Gastrocnemius medialis (tissue), 4 donors: ENCODE results near the gene GPR3.

Experiments used
- CTCF ChIP-seq, 5 experiments: fragments of 450-650 bp in 3 of 5; fragments of 200-600 bp in 2 of 5; sonication (generic) in 2 of 5; IDR thresholded peaks in 4 of 5; conservative IDR thresholded peaks in 1 of 5; 1 replicate in 4 of 5; 2 replicates in 1 of 5; pipeline ENCODE4 v1.5.1; 2016 to 2019; ENCODE audit warnings: antibody characterized with exemption in 5 of 5, mild to moderate bottlenecking in 3 of 5, moderate library complexity in 3 of 5
- POLR2A ChIP-seq, 2 donors: fragments of 450-650 bp; IDR thresholded peaks; one replicate each; pipeline ENCODE4 v1.6.1; 2017; ENCODE audit warnings: antibody characterized with exemption in 2 of 2, mild to moderate bottlenecking in 2 of 2, moderate library complexity in 2 of 2

- no peak for TF ChIP-seq POLR2A (IDR thresholded peaks at IDR 0.05)
- no peak for TF ChIP-seq CTCF (IDR thresholded peaks at IDR 0.05 in 4 of 5, conservative IDR thresholded peaks at IDR 0.05 in 1 of 5)
Measured at GRCh38 chr1:27400963-27401341, 8.5 kb downstream of the GPR3 start.
